PC-9 (cell line): ENCODE measurements around the gene TOB2. TPM values are rescaled to one million over a fixed set of nuclear protein-coding genes. Genes with fewer than 3 reads are reported as not detected.

Source experiments
- BruUV-seq: library from RNA; stranded (reverse); fragments of 400-500 nt; replicated peaks from 2 replicates; lab custom pipeline; 2021; lab: Mats Ljungman, UMichigan
- CTCF ChIA-PET: fragments of 300-600 bp; sonication (Branson Sonifier 250); formaldehyde crosslinking; loops from one replicate; lab custom pipeline; 2022; ENCODE audit warnings: antibody characterized with exemption; lab: Charles Lee
- POLR2A ChIA-PET: fragments of 300-600 bp; sonication (Branson Sonifier 250); formaldehyde crosslinking; loops from one replicate; lab custom pipeline; 2022; ENCODE audit warnings: antibody characterized with exemption; ENCODE audit not compliant: unreplicated experiment; lab: Charles Lee
- DNase-seq, 2 experiments: peaks; one replicate each; pipeline versions ENCODE4 v3.0.0 to v3.0.0-alpha.2; 2015 to 2022; ENCODE audit warnings: mixed read lengths in 1 of 2
- H2AFZ ChIP-seq: fragments of 200-600 bp; sonication (generic); 2 replicates; pipeline ENCODE4 v1.8.1; 2017; ENCODE audit warnings: antibody characterized with exemption
- H3F3A ChIP-seq: fragments of 200-600 bp; sonication (generic); 2 replicates; pipeline ENCODE4 v1.8.1; 2017; ENCODE audit warnings: antibody characterized with exemption, mild to moderate bottlenecking, low read depth; ENCODE audit not compliant: insufficient read depth
- H3K27ac ChIP-seq: fragments of 200-600 bp; sonication (generic); 2 replicates; pipeline ENCODE4 v1.6.1; 2016; ENCODE audit warnings: mixed run types
- H3K27me3 ChIP-seq: fragments of 200-600 bp; sonication (generic); 2 replicates; pipeline ENCODE4 v1.6.1; 2016; ENCODE audit warnings: low read depth, mixed run types; ENCODE audit not compliant: insufficient read depth
- H3K36me3 ChIP-seq: fragments of 200-600 bp; sonication (generic); 2 replicates; pipeline ENCODE4 v1.6.1; 2016; ENCODE audit warnings: low read depth, mixed run types
- H3K4me1 ChIP-seq: fragments of 200-600 bp; sonication (generic); replicated peaks from 2 replicates; pipeline ENCODE4 v1.6.1; 2016; ENCODE audit warnings: mixed run types; ENCODE audit not compliant: insufficient read depth
- H3K4me2 ChIP-seq: fragments of 200-600 bp; sonication (generic); 2 replicates; pipeline ENCODE4 v1.6.1; 2017; ENCODE audit warnings: mixed run types
- H3K4me3 ChIP-seq: fragments of 200-600 bp; sonication (generic); 2 replicates; pipeline ENCODE4 v1.6.1; 2016; ENCODE audit warnings: mixed run types
- H3K79me2 ChIP-seq: fragments of 200-600 bp; sonication (generic); 2 replicates; pipeline ENCODE4 v1.6.1; 2017; ENCODE audit warnings: low read depth, mixed run types
- H3K9me2 ChIP-seq: fragments of 200-600 bp; sonication (generic); 2 replicates; pipeline ENCODE4 v1.8.1; 2017; ENCODE audit warnings: mild to moderate bottlenecking; ENCODE audit not compliant: insufficient read depth
- H3K9me3 ChIP-seq: fragments of 200-600 bp; sonication (generic); 2 replicates; pipeline ENCODE4 v1.8.1; 2016; ENCODE audit warnings: low read depth; ENCODE audit not compliant: insufficient read depth
- H4K20me1 ChIP-seq: fragments of 200-600 bp; sonication (generic); 2 replicates; pipeline ENCODE4 v1.8.1; 2017; ENCODE audit not compliant: insufficient read depth
- EZH2 ChIP-seq: fragments of 200-600 bp; sonication (generic); IDR thresholded peaks from 2 replicates; pipeline ENCODE4 v1.8.0; 2017; ENCODE audit warnings: antibody characterized with exemption, low read depth
- intact Hi-C: fragments of 100-400 bp; cut with micrococcal nuclease; formaldehyde crosslinking; loops from one replicate; pipeline ENCODE4 v1.10.0; 2022; ENCODE audit not compliant: unreplicated experiment
- total RNA-seq: library from RNA; stranded (reverse); gene quantifications from 2 replicates; pipeline ENCODE4 v1.2.3, GENCODE V29; 2021
- TF ChIP-seq, protein P1 (sequence below): fragments of 200-600 bp; sonication (generic); conservative IDR thresholded peaks from 2 replicates; pipeline ENCODE4 v1.6.1; 2017; ENCODE audit warnings: mixed run types, antibody characterized with exemption, mild to moderate bottlenecking, moderate library complexity

The TOB2 gene
- total RNA-seq, 1 experiment from 2014 or later, result 57.4 TPM

DNA sequence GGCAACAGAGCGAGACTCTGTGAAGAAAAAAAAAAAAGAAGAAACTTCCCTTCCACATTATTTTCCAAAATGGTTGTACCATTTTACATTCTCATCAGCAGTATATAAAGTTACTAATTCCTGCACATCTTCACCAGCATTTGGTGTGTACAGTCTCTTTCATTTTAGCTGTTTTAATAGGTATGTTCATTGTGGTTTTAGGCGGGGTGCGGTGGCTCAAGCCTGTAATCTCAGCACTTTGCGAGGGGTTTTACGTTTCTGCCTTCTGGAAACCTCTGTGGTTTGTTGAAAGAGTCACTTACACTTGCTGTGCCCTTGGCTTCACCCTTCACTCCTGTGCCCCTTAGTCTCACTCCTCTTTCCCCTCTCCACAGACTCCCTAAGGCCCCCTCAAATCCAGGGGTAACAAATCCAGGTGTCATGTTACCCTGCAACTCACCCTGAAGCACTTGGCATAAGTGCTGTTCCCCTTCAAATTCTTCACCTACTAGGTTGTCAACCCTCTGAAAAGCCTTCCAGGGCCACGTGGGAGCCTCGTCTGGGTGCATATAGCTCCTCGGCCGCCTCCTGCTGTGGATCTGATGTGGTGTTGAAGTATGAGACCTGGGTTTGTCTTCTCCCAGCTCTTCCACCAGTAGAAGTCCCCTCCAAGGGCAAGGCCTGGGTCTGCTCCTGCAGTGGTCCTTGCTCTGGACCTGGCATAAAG lies 20.8 kb downstream of the TOB2 start:
- ChIA-PET POLR2A (interaction anchor here (0.6 kb wide), 1 partner anchor 8 kb away, joined by 3 read pairs; no protein-coding TSS in a partner anchor), CTCF (interaction anchor here (0.7 kb wide), 1 partner anchor 53 kb away, joined by 6 read pairs; no protein-coding TSS in a partner anchor)
- Histone ChIP-seq H3K27me3 (no peaks in the 10 kb centered on the region), H3K4me3 (no peak overlapping the region), H3K36me3 (no peaks in the 10 kb centered on the region), H3K4me2 (no peak overlapping the region), H3K9me2 (no peaks in the 10 kb centered on the region), H3K4me1 (no peaks in the 10 kb centered on the region), H3K79me2 (no peaks in the 10 kb centered on the region), H3K9me3 (no peaks in the 10 kb centered on the region), H3K27ac (no peak overlapping the region), H3F3A (peaks cover 17% of the 10 kb centered on the region; the same call in 1 of the 2 replicates), H4K20me1 (0 out of 2 replicates have a peak, but pooled peaks cover 3% of the 10 kb centered on the region), H2AFZ (no peak overlapping the region)
- BruUV-seq, result no TSS peak
- intact Hi-C loops, result no loop called here
- DNase-seq, result no peak
- TF ChIP-seq EZH2, result no peak
- TF ChIP-seq, protein P1, sequence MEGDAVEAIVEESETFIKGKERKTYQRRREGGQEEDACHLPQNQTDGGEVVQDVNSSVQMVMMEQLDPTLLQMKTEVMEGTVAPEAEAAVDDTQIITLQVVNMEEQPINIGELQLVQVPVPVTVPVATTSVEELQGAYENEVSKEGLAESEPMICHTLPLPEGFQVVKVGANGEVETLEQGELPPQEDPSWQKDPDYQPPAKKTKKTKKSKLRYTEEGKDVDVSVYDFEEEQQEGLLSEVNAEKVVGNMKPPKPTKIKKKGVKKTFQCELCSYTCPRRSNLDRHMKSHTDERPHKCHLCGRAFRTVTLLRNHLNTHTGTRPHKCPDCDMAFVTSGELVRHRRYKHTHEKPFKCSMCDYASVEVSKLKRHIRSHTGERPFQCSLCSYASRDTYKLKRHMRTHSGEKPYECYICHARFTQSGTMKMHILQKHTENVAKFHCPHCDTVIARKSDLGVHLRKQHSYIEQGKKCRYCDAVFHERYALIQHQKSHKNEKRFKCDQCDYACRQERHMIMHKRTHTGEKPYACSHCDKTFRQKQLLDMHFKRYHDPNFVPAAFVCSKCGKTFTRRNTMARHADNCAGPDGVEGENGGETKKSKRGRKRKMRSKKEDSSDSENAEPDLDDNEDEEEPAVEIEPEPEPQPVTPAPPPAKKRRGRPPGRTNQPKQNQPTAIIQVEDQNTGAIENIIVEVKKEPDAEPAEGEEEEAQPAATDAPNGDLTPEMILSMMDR, result no peak

DNA sequence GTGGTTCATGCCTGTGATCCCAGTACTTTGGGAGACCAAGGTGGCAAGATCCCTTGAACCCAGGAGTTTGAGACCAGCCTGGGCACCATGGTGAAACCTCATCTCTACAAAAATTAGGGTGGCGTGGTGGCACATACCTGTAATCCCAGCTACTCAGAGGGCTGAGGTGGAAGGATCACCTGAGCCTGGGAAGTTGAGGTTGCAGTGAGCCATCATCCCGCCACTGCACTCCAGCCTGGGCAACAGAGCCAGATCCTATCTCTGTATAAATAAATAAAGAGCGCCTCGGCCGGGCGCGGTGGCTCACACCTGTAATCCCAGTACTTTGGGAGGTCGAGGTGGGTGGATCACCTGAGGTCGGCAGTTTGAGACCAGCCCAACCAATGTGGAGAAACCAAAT lies 27.9 kb downstream of the TOB2 start:
- no peaks in the 10 kb centered on the region for H3K27me3 ChIP-seq
- H3K4me1 ChIP-seq, result 0 out of 2 replicates have a peak, but pooled peaks cover 8% of the 10 kb centered on the region
- H3K79me2 ChIP-seq, result peaks cover 18% of the 10 kb centered on the region; the same call in 1 of the 2 replicates
- H3K27ac ChIP-seq, result no peak overlapping the region
- intact Hi-C loops, result no loop called here
- H3K9me3 ChIP-seq, result no peaks in the 10 kb centered on the region
- no peak overlapping the region for H3K4me2 ChIP-seq
- CTCF ChIA-PET, result interaction anchor here (0.6 kb wide), 1 partner anchor 142 kb away, joined by 13 read pairs; no protein-coding TSS in a partner anchor
- no peak overlapping the region for H2AFZ ChIP-seq
- no peak for DNase-seq
- peaks cover 19% of the 10 kb centered on the region; the same call in 1 of the 2 replicates for H3F3A ChIP-seq
- no peaks in the 10 kb centered on the region for H3K36me3 ChIP-seq
- no peaks in the 10 kb centered on the region for H4K20me1 ChIP-seq
- no TSS peak for BruUV-seq
- no peaks in the 10 kb centered on the region for H3K9me2 ChIP-seq
- TF ChIP-seq, protein P1, result no peak
- TF ChIP-seq EZH2, result no peak
- H3K4me3 ChIP-seq, result no peak overlapping the region
- POLR2A ChIA-PET, result interaction anchor here (0.6 kb wide), 1 partner anchor 8 kb away, joined by 3 read pairs; no protein-coding TSS in a partner anchor

DNA sequence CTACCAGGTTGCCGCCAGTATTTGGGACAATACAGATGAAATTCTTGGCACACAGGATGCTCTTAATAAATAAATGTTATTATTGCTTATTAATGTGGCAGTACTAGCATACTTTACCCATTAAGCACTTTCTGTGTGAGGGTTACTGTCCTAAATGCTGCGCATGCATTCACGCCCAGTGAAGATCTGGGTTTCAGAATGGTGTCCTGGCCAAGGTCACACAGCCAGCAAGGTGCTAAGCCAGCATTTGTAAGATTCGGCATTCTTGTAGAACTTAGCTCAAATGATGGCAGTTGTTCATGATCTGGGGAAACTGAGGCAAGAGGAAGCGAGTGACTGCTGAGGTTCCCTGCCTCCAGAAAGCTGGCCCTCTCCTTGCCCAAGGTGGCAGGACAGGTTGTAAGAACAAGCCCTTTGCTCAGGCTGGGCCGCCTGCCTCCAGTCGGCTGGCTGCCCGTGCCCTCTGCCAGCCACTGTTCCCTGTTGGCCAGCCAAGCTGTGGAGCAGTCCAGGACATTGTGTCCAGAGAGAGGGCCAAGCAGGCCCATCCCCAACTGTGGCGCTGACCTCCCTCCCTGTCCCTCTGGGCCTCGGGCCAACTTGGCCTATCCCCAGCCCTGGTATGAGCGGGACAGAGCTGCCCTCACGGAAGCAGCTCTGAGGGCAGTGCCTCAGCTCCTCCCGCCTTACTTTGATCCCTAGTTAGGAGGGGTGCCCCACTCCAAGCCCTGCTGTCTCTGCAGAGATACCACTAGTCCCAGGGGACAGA lies 28.8 kb downstream of the TOB2 start:
- TF ChIP-seq, protein P1, result no peak
- no peak for TF ChIP-seq EZH2
- Histone ChIP-seq H3K27me3 (no peaks in the 10 kb centered on the region), H3K4me1 (peaks cover 9% of the 10 kb centered on the region; the same call in 1 of the 2 replicates), H3K79me2 (peaks cover 18% of the 10 kb centered on the region; the same call in 1 of the 2 replicates), H3F3A (peaks cover 26% of the 10 kb centered on the region), H4K20me1 (no peaks in the 10 kb centered on the region), H3K9me3 (no peaks in the 10 kb centered on the region), H3K36me3 (no peaks in the 10 kb centered on the region), H3K27ac (no peak overlapping the region), H3K9me2 (no peaks in the 10 kb centered on the region), H2AFZ (no peak overlapping the region), H3K4me2 (no peak overlapping the region), H3K4me3 (no peak overlapping the region)
- ChIA-PET POLR2A (interaction anchor here (0.5 to 0.6 kb wide), 2 partner anchors 9 to 31 kb away, joined by 3 to 7 read pairs; no protein-coding TSS in a partner anchor), CTCF (interaction anchor here (0.6 kb wide), 1 partner anchor 141 kb away, joined by 13 read pairs; no protein-coding TSS in a partner anchor)
- intact Hi-C loops, result no loop called here
- peak in 1 of 2 experiments; percentile 64 for DNase-seq
- no TSS peak for BruUV-seq
